C4-2B (cell line): ENCODE data around the gene CNTFR.

Experiments
- H3K27ac ChIP-seq: fragments of 450-650 bp; 2 replicates; pipeline ENCODE4 v1.5.1; 2017
- CTCF ChIP-seq: fragments of 450-650 bp; conservative IDR thresholded peaks from 2 replicates; pipeline ENCODE4 v1.5.1; 2017; ENCODE audit warnings: mild to moderate bottlenecking
- ZFX ChIP-seq: fragments of 450-650 bp; IDR thresholded peaks from 2 replicates; pipeline ENCODE4 v1.6.1; 2017

The CNTFR gene

GRCh38 chr9:34555500-34555899, 34.0 kb downstream of the CNTFR start:
- TF ChIP-seq ZFX (no peak), CTCF (no peak)
- H3K27ac ChIP-seq = no peak overlapping the region

GRCh38 chr9:34555002-34555348, 34.5 kb downstream of the CNTFR start:
- H3K27ac ChIP-seq = no peak overlapping the region
- no peak for TF ChIP-seq ZFX

GRCh38 chr9:34554211-34555001, 35.1 kb downstream of the CNTFR start:
- H3K27ac ChIP-seq = no peak overlapping the region
- TF ChIP-seq ZFX (no peak), CTCF (no peak)

GRCh38 chr9:34553511-34554021, 36.0 kb downstream of the CNTFR start:
- H3K27ac ChIP-seq = no peak overlapping the region
- TF ChIP-seq ZFX = no peak
- no peak for TF ChIP-seq CTCF

- no peak overlapping the region for H3K27ac ChIP-seq
- TF ChIP-seq CTCF = no peak
- TF ChIP-seq ZFX = no peak
These were observed 36.5 kb downstream of the CNTFR start for GRCh38 chr9:34552986-34553385.

- TF ChIP-seq CTCF = no peak
- TF ChIP-seq ZFX = no peak
- no peak overlapping the region for H3K27ac ChIP-seq
These were observed 36.9 kb downstream of the CNTFR start for GRCh38 chr9:34552606-34552981.

GRCh38 chr9:34551751-34552605, 37.5 kb downstream of the CNTFR start:
- no peak for TF ChIP-seq ZFX
- no peak for TF ChIP-seq CTCF
- no peak overlapping the region for H3K27ac ChIP-seq
